GM23338 (cell line): ENCODE measurements around the gene STK17A. TPM values are rescaled to one million over a fixed set of nuclear protein-coding genes. Genes with fewer than 3 reads are reported as not detected.

Source experiments
- ATAC-seq: fragments of 200-7000 bp; cut with Tn5 transposase; 3 replicates; pipeline ENCODE4 v1.9.1; 2020
- DNase-seq: peaks from one replicate; pipeline ENCODE4 v3.0.0-alpha.2; 2015; ENCODE audit warnings: low spot score
- H2AFZ ChIP-seq: fragments of 200-600 bp; sonication (generic); 2 replicates; pipeline ENCODE4 v1.8.0; 2016; ENCODE audit warnings: antibody characterized with exemption, mild to moderate bottlenecking, moderate library complexity
- H3F3A ChIP-seq: fragments of 200-600 bp; sonication (generic); replicated peaks from 2 replicates; pipeline ENCODE4 v1.8.0; 2017; ENCODE audit warnings: antibody characterized with exemption, mixed run types, low read depth
- H3K27ac ChIP-seq: fragments of 200-600 bp; sonication (generic); 2 replicates; pipeline ENCODE4 v1.6.1; 2016; ENCODE audit warnings: low read depth
- H3K27me3 ChIP-seq: fragments of 200-600 bp; sonication (generic); 2 replicates; pipeline ENCODE4 v1.8.0; 2016; ENCODE audit warnings: mild to moderate bottlenecking, mixed run types, moderate library complexity; ENCODE audit not compliant: insufficient read depth
- H3K36me3 ChIP-seq: fragments of 200-600 bp; sonication (generic); 2 replicates; pipeline ENCODE4 v1.8.0; 2016; ENCODE audit warnings: mild to moderate bottlenecking; ENCODE audit not compliant: insufficient read depth
- H3K4me1 ChIP-seq: fragments of 200-600 bp; sonication (generic); 2 replicates; pipeline ENCODE4 v1.8.0; 2016; ENCODE audit warnings: mild to moderate bottlenecking, moderate library complexity; ENCODE audit not compliant: insufficient read depth
- H3K4me2 ChIP-seq: fragments of 200-600 bp; sonication (generic); 2 replicates; pipeline ENCODE4 v1.7.1; 2017; ENCODE audit warnings: mixed run types
- H3K4me3 ChIP-seq: fragments of 200-600 bp; sonication (generic); 2 replicates; pipeline ENCODE4 v1.6.1; 2016; ENCODE audit warnings: mixed run types
- H3K79me2 ChIP-seq: fragments of 200-600 bp; sonication (generic); replicated peaks from 2 replicates; pipeline ENCODE4 v1.8.0; 2017; ENCODE audit warnings: mild to moderate bottlenecking; ENCODE audit not compliant: insufficient read depth
- H3K9me2 ChIP-seq: fragments of 200-600 bp; sonication (generic); 2 replicates; pipeline ENCODE4 v1.8.0; 2017; ENCODE audit not compliant: insufficient read depth
- H4K20me1 ChIP-seq: fragments of 200-600 bp; sonication (generic); replicated peaks from 2 replicates; pipeline ENCODE4 v1.8.0; 2017; ENCODE audit warnings: mild to moderate bottlenecking; ENCODE audit not compliant: insufficient read depth
- H3K27ac Mint-ChIP-seq: 2 replicates; pipeline ENCODE4 v1.8.0; 2020; ENCODE audit warnings: inconsistent platforms, mild to moderate bottlenecking, moderate library complexity, mixed read lengths
- H3K27me3 Mint-ChIP-seq: 3 replicates; pipeline ENCODE4 v1.8.0; 2022; ENCODE audit warnings: low read depth, mild to moderate bottlenecking, moderate library complexity, mixed read lengths, inconsistent platforms; ENCODE audit not compliant: insufficient read depth, poor library complexity
- H3K36me3 Mint-ChIP-seq: 3 replicates; pipeline ENCODE4 v1.8.0; 2021; ENCODE audit warnings: low read depth, mild to moderate bottlenecking, inconsistent platforms, moderate library complexity, mixed read lengths
- H3K4me1 Mint-ChIP-seq: 3 replicates; pipeline ENCODE4 v1.8.0; 2020; ENCODE audit warnings: mild to moderate bottlenecking, inconsistent platforms, mixed read lengths
- H3K4me3 Mint-ChIP-seq: 3 replicates; pipeline ENCODE4 v1.8.0; 2021; ENCODE audit warnings: moderate library complexity, mild to moderate bottlenecking, inconsistent platforms, mixed read lengths
- H3K9me3 Mint-ChIP-seq: 3 replicates; pipeline ENCODE4 v1.8.0; 2020; ENCODE audit warnings: moderate library complexity, mild to moderate bottlenecking, inconsistent platforms, mixed read lengths
- CREB1 ChIP-seq: fragments of 250-450 bp; sonication (Bioruptor Pico); IDR thresholded peaks from 2 replicates; pipeline ENCODE4 v1.5.0; 2020; ENCODE audit warnings: low read depth, mild to moderate bottlenecking, moderate library complexity
- ETS1 ChIP-seq: IDR thresholded peaks from 2 replicates; pipeline ENCODE4 v1.6.1; 2016; ENCODE audit warnings: antibody characterized with exemption
- EZH2 ChIP-seq: fragments of 200-600 bp; sonication (generic); IDR thresholded peaks from one replicate; pipeline ENCODE4 v1.8.0; 2017; ENCODE audit warnings: antibody characterized with exemption, mild to moderate bottlenecking, low read depth; ENCODE audit not compliant: unreplicated experiment
- EZH2phosphoT487 ChIP-seq: fragments of 200-600 bp; sonication (generic); IDR thresholded peaks from one replicate; pipeline ENCODE4 v1.8.1; 2018; ENCODE audit warnings: antibody characterized with exemption; ENCODE audit not compliant: unreplicated experiment
- NANOG ChIP-seq: IDR thresholded peaks from 2 replicates; pipeline ENCODE4 v1.6.1; 2016; ENCODE audit warnings: antibody characterized with exemption, borderline replicate concordance
- POLR2AphosphoS5 ChIP-seq: IDR thresholded peaks from 2 replicates; pipeline ENCODE4 v1.6.1; 2016; ENCODE audit warnings: antibody characterized with exemption, low read depth
- REST ChIP-seq: IDR thresholded peaks from one replicate; pipeline ENCODE4 v1.6.1; 2018; ENCODE audit warnings: antibody characterized with exemption; ENCODE audit not compliant: unreplicated experiment
- STAT1 ChIP-seq: IDR thresholded peaks from one replicate; pipeline ENCODE4 v1.6.1; 2016; ENCODE audit warnings: antibody characterized with exemption; ENCODE audit not compliant: unreplicated experiment
- polyA plus RNA-seq: library from polyadenylated mRNA; unstranded; fragments of >200 nt; fragmentation: Nextera tagmentation; extraction: Ambion mirVana; gene quantifications from 2 replicates; pipeline ENCODE4 v1.2.1, GENCODE V29; 2016
- total RNA-seq: library from RNA; depleted of rRNA; stranded (reverse); fragments of >200 nt; shearing (Covaris generic); gene quantifications from 2 replicates; pipeline ENCODE4 v1.2.3, GENCODE V29; 2014
- TF ChIP-seq, protein P1 (sequence below), 2 experiments: fragments of 200-600 bp in 1 of 2; sonication (generic) in 1 of 2; conservative IDR thresholded peaks; 2 replicates each; pipeline versions ENCODE4 v1.5.1 to v1.6.1; 2016 to 2017; ENCODE audit warnings: antibody characterized with exemption in 2 of 2, low read depth in 2 of 2, mild to moderate bottlenecking in 2 of 2, moderate library complexity in 1 of 2

STK17A gene
- total and polyA plus RNA-seq, 2 experiments from 2014 or later: 21.2 to 21.8 TPM

DNA sequence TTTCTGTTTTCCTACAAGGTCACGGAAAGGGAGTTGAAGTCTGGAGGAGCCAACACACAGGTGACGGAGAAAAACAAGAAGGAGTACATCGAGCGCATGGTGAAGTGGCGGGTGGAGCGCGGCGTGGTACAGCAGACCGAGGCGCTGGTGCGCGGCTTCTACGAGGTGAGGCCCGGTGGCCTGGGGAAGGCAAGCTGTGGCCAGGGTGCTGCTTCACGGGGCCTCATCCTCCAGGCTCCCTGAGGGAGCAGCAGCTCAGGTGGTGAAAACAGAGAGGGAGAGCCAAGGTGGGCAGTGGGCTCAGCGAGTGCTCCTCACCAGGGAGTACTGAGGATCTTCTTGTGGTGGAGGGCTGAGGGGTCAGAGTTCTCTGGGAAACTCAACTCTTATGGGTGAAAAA, 32.5 kb upstream of the STK17A start:
- no peaks in the 10 kb centered on the region for H3K27me3 ChIP-seq
- TF ChIP-seq POLR2AphosphoS5: no peak
- no peak for TF ChIP-seq ETS1
- TF ChIP-seq, protein P1, sequence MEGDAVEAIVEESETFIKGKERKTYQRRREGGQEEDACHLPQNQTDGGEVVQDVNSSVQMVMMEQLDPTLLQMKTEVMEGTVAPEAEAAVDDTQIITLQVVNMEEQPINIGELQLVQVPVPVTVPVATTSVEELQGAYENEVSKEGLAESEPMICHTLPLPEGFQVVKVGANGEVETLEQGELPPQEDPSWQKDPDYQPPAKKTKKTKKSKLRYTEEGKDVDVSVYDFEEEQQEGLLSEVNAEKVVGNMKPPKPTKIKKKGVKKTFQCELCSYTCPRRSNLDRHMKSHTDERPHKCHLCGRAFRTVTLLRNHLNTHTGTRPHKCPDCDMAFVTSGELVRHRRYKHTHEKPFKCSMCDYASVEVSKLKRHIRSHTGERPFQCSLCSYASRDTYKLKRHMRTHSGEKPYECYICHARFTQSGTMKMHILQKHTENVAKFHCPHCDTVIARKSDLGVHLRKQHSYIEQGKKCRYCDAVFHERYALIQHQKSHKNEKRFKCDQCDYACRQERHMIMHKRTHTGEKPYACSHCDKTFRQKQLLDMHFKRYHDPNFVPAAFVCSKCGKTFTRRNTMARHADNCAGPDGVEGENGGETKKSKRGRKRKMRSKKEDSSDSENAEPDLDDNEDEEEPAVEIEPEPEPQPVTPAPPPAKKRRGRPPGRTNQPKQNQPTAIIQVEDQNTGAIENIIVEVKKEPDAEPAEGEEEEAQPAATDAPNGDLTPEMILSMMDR (conservative IDR thresholded peaks at IDR 0.05; ENCODE audit: low read depth in 2 of 2): no peak
- no peak for TF ChIP-seq EZH2phosphoT487
- no peak for TF ChIP-seq CREB1 (CRISPR knock-in tag)
- no peak for TF ChIP-seq NANOG
- no peak for TF ChIP-seq EZH2
- Mint-ChIP-seq H3K9me3 (no peaks in the 10 kb centered on the region), H3K36me3 (no peaks in the 10 kb centered on the region), H3K4me3 (no peak overlapping the region), H3K27ac (no peak overlapping the region), H3K4me1 (peaks cover 11% of the 10 kb centered on the region), H3K27me3 (no peaks in the 10 kb centered on the region)
- DNase-seq: no peak
- H3K27ac ChIP-seq: no peak overlapping the region
- no peak overlapping the region for H2AFZ ChIP-seq
- 0 out of 2 replicates have a peak, but pooled peaks cover under 1% of the 10 kb centered on the region for H3K36me3 ChIP-seq
- H3K9me2 ChIP-seq: no peaks in the 10 kb centered on the region
- no peaks in the 10 kb centered on the region for H4K20me1 ChIP-seq
- H3K4me1 ChIP-seq: peaks cover 10% of the 10 kb centered on the region
- H3F3A ChIP-seq: no peaks in the 10 kb centered on the region; the same call in none of the 2 replicates
- no peak overlapping the region for H3K4me3 ChIP-seq
- no peak overlapping the region for H3K4me2 ChIP-seq
- no peaks in the 10 kb centered on the region for H3K79me2 ChIP-seq
- no peak for ATAC-seq

GRCh38 chr7:43552122-43552521, 30.8 kb upstream of the STK17A start:
- Histone ChIP-seq H2AFZ (no peak overlapping the region), H3K4me3 (no peak overlapping the region), H3F3A (peaks cover 5% of the 10 kb centered on the region), H4K20me1 (no peaks in the 10 kb centered on the region), H3K27ac (no peak overlapping the region), H3K4me2 (no peak overlapping the region), H3K9me2 (no peaks in the 10 kb centered on the region), H3K36me3 (no peaks in the 10 kb centered on the region), H3K27me3 (no peaks in the 10 kb centered on the region), H3K4me1 (peaks cover 17% of the 10 kb centered on the region), H3K79me2 (no peaks in the 10 kb centered on the region)
- no peak for DNase-seq
- no peak overlapping the region for H3K4me3 Mint-ChIP-seq
- H3K27me3 Mint-ChIP-seq: no peaks in the 10 kb centered on the region
- no peaks in the 10 kb centered on the region for H3K9me3 Mint-ChIP-seq
- no peak overlapping the region for H3K27ac Mint-ChIP-seq
- no peak for ATAC-seq
- peaks cover 19% of the 10 kb centered on the region for H3K4me1 Mint-ChIP-seq
- no peaks in the 10 kb centered on the region for H3K36me3 Mint-ChIP-seq
- TF ChIP-seq REST (no peak), STAT1 (no peak), EZH2 (no peak)
- TF ChIP-seq, protein P1 (conservative IDR thresholded peaks at IDR 0.05; ENCODE audit: low read depth in 2 of 2): no peak
